ENCODE data around the gene TUBAL3. TPM values are rescaled to one million over a fixed set of nuclear protein-coding genes. Genes with fewer than 3 reads are reported as not detected.

TUBAL3 gene
- total RNA-seq, 1 experiment from 2014 or later: 0.52 TPM

- ChIA-PET POLR2A (ENCODE audit: unreplicated experiment) (interaction anchor here (0.6 kb wide), 1 partner anchor 194 kb away, joined by 5 read pairs; no protein-coding TSS in a partner anchor), CTCF (no interaction called here)
- no TSS peak for BruUV-seq (replicated peaks)
- Histone ChIP-seq H3K9me3 (ENCODE audit: insufficient read depth, low read depth) (no peaks in the 10 kb centered on the region), H2AFZ (no peak within 1 kb of the TSS), H3K27me3 (ENCODE audit: insufficient read depth, low read depth) (no peaks in the 10 kb centered on the region), H3F3A (ENCODE audit: insufficient read depth, low read depth) (no peaks in the 10 kb centered on the region), H3K79me2 (ENCODE audit: low read depth) (no peaks in the 10 kb centered on the region), H3K4me2 (no peak within 1 kb of the TSS), H4K20me1 (ENCODE audit: insufficient read depth) (no peaks in the 10 kb centered on the region), H3K36me3 (ENCODE audit: low read depth) (no peaks in the 10 kb centered on the region), H3K27ac (no peak within 1 kb of the TSS), H3K9me2 (ENCODE audit: insufficient read depth) (no peaks in the 10 kb centered on the region), H3K4me3 (no peak within 1 kb of the TSS), H3K4me1 (replicated peaks; ENCODE audit: insufficient read depth) (no peaks in the 10 kb centered on the region)
- no peak for DNase-seq
- TF ChIP-seq CTCF (conservative IDR thresholded peaks at IDR 0.05) (no peak), EZH2 (IDR thresholded peaks at IDR 0.05; ENCODE audit: low read depth) (no peak)
- intact Hi-C loops (cut with micrococcal nuclease; ENCODE audit: unreplicated experiment): no loop called here
Measured at GRCh38 chr10:5364890-5365338, 39.7 kb downstream of the TUBAL3 start, which contains the start of gene UCN3. Gene UCN3 (plus strand): TSS chr10:5364966. CDS start chr10:5373721, 8,755 bp downstream.

GRCh38 chr10:5364374-5364773 is 40.3 kb downstream of the TUBAL3 start:
- Histone ChIP-seq H3K79me2 (ENCODE audit: low read depth) (no peaks in the 10 kb centered on the region), H3K9me3 (ENCODE audit: insufficient read depth, low read depth) (no peaks in the 10 kb centered on the region), H3K4me3 (no peak overlapping the region), H3K4me1 (replicated peaks; ENCODE audit: insufficient read depth) (no peaks in the 10 kb centered on the region), H2AFZ (no peak overlapping the region), H3K4me2 (no peak overlapping the region), H3K27me3 (ENCODE audit: insufficient read depth, low read depth) (no peaks in the 10 kb centered on the region), H3K36me3 (ENCODE audit: low read depth) (no peaks in the 10 kb centered on the region), H4K20me1 (ENCODE audit: insufficient read depth) (no peaks in the 10 kb centered on the region), H3K9me2 (ENCODE audit: insufficient read depth) (no peaks in the 10 kb centered on the region), H3F3A (ENCODE audit: insufficient read depth, low read depth) (no peaks in the 10 kb centered on the region), H3K27ac (no peak overlapping the region)
- CTCF ChIA-PET: no interaction called here
- TF ChIP-seq EZH2 (IDR thresholded peaks at IDR 0.05; ENCODE audit: low read depth): no peak
- no peak for TF ChIP-seq CTCF (conservative IDR thresholded peaks at IDR 0.05)
- POLR2A ChIA-PET (ENCODE audit: unreplicated experiment): interaction anchor here (0.6 kb wide), 1 partner anchor 193 kb away, joined by 5 read pairs; no protein-coding TSS in a partner anchor
- no TSS peak for BruUV-seq (replicated peaks)
- intact Hi-C loops (cut with micrococcal nuclease; ENCODE audit: unreplicated experiment): no loop called here
- no peak for DNase-seq

GRCh38 chr10:5362873-5363272 is 41.8 kb downstream of the TUBAL3 start:
- no peak for DNase-seq
- Histone ChIP-seq H3F3A (ENCODE audit: insufficient read depth, low read depth) (no peaks in the 10 kb centered on the region), H3K9me2 (ENCODE audit: insufficient read depth) (no peaks in the 10 kb centered on the region), H3K36me3 (ENCODE audit: low read depth) (no peaks in the 10 kb centered on the region), H3K4me2 (no peak overlapping the region), H3K27me3 (ENCODE audit: insufficient read depth, low read depth) (no peaks in the 10 kb centered on the region), H3K79me2 (ENCODE audit: low read depth) (no peaks in the 10 kb centered on the region), H3K4me1 (replicated peaks; ENCODE audit: insufficient read depth) (no peaks in the 10 kb centered on the region), H3K27ac (no peak overlapping the region), H3K9me3 (ENCODE audit: insufficient read depth, low read depth) (no peaks in the 10 kb centered on the region), H4K20me1 (ENCODE audit: insufficient read depth) (no peaks in the 10 kb centered on the region), H3K4me3 (no peak overlapping the region), H2AFZ (no peak overlapping the region)
- no TSS peak for BruUV-seq (replicated peaks)
- TF ChIP-seq CTCF (conservative IDR thresholded peaks at IDR 0.05) (no peak), EZH2 (IDR thresholded peaks at IDR 0.05; ENCODE audit: low read depth) (no peak)
- CTCF ChIA-PET: no interaction called here
- intact Hi-C loops (cut with micrococcal nuclease; ENCODE audit: unreplicated experiment): no loop called here
- POLR2A ChIA-PET (ENCODE audit: unreplicated experiment): no interaction called here
